VCaP (cell line): ENCODE data around the gene PRR15.

Experiments
- H3K27ac ChIP-seq: fragments of 450-650 bp; 2 replicates; pipeline ENCODE4 v1.5.1; 2017
- CTCF ChIP-seq: fragments of 450-650 bp; conservative IDR thresholded peaks from 2 replicates; pipeline ENCODE4 v1.5.1; 2017; ENCODE audit warnings: mild to moderate bottlenecking, moderate library complexity

The PRR15 gene

DNA sequence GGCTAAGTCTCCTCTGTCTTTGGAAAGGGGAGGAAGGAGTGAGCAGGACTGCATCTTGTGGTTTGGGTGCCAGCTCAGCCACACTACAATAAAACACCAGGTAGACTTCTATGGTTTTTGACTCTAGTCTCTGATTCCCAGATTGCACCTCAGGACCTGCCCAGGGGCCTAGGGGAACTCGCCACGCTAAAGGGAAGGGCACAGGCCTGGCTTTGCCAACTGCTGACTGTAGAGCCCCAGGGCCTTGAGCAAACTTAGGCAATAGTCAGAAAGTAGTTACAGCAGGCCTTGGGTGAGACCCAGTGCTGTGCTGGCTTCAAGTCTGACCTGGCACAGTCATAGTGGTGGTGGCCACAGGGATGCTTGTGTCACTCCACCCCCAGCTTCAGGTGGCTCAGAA lies 24.2 kb upstream of the PRR15 start:
- no peak for TF ChIP-seq CTCF
- H3K27ac ChIP-seq, result no peak overlapping the region

GRCh38 chr7:29547421-29547820 lies 16.2 kb upstream of the PRR15 start:
- no peak overlapping the region for H3K27ac ChIP-seq

DNA sequence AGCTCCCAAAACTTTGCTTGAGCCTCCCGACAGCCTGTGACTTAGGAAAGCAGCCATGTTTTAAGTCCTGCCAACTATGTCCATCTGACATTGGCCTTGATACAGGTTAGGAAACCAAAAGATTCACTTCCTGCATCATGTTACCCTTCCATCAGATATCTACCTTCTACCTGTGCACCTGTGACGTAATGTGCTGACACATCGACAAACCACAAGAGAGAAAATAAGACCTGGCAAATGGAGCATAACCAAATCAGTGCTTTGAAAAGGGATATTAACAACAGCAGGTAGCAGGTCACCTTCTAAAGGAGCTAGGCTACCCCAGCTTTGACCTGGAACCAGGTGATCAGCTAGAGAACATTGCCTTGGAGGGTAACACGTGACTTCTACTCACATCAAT lies 14.8 kb upstream of the PRR15 start:
- no peak overlapping the region for H3K27ac ChIP-seq
- no peak for TF ChIP-seq CTCF

More at GRCh38 chr7:29547421-29547820, 16.2 kb upstream of the PRR15 start:
- no peak for TF ChIP-seq CTCF

GRCh38 chr7:29552392-29552791 lies 11.2 kb upstream of the PRR15 start:
- TF ChIP-seq CTCF, result no peak
- no peak overlapping the region for H3K27ac ChIP-seq

- no peak overlapping the region for H3K27ac ChIP-seq
- no peak for TF ChIP-seq CTCF
Measured at GRCh38 chr7:29555061-29555460, 8.6 kb upstream of the PRR15 start.

DNA sequence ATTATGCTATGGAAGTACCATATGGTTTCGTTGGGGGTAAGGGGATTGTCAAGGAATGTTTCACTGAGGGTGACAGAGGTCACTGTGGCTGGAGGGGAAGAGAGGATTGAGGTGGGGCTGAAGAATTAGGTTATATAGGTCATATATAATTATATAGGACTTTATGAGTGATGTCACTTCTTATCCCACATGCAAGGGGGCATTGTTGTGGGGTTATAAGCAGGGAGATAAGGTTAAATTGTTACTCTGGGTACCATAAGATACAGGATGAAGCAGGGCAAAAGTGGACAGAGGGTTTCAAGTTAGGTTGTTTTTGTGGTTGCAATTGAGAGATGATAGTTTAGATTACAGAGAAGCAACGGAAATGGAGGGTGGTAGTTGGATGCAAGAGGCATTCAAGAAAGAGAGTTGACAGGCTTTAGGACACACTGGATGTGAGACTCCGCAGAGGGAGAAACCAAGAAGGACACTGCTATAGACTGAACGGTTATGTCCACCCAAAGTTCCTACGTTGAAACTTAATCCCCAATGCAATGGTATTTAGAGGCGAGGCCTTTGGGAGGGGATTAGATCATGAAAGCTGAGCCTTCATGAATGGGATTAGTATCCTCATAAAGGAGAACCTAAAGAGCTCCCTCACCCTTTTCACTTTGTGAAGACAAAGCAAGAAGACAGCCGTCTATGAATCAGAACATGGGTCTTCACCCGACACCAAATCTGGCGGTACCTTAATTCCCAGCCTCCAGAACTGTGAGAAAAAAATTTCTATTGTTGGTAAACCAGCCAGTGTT lies 7.0 kb upstream of the PRR15 start:
- TF ChIP-seq CTCF, result no peak

GRCh38 chr7:29557954-29558353 lies 5.7 kb upstream of the PRR15 start:
- no peak for TF ChIP-seq CTCF
- no peak overlapping the region for H3K27ac ChIP-seq

More for the DNA sequence above, 7.0 kb upstream of the PRR15 start:
- H3K27ac ChIP-seq, result no peak overlapping the region
